ENCODE data around the gene BRD7.

Gene BRD7

DNA sequence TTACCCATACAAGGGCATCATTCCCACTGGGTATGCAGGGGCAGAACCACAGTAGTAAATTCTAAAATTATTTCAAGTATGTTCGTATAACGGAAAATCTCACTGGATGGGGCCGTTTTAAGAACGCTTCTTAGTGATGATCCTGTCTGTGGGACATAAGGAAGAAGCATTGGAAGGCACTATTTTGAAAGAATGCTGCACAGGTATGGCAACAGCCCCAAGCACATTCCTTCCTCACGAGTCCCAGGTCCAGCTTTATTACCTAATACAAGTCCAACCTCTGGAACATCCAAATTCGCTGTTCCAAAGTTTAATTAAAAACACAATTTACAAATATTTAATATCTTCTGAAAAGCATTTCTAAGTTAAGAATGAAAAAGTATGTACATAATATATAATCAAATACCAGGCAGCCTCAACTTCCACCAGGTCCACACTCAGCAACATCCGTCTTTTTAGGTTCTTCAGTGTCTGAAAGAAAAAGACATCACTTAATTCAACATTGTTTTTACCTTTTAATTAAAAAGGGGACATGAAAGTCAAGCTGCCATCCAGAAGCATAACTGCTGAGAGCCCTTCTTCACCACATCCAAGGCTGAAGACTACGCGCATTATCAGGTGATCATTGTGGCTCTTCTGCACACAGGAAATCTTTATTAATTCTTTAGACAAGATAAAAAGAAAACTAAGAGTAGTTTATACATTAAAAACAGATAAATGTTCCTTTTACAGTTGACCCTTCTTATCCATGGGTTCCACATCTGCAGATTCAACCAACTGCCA is 49.8 kb downstream of the BRD7 start:
- no peak for DNase-seq

DNA sequence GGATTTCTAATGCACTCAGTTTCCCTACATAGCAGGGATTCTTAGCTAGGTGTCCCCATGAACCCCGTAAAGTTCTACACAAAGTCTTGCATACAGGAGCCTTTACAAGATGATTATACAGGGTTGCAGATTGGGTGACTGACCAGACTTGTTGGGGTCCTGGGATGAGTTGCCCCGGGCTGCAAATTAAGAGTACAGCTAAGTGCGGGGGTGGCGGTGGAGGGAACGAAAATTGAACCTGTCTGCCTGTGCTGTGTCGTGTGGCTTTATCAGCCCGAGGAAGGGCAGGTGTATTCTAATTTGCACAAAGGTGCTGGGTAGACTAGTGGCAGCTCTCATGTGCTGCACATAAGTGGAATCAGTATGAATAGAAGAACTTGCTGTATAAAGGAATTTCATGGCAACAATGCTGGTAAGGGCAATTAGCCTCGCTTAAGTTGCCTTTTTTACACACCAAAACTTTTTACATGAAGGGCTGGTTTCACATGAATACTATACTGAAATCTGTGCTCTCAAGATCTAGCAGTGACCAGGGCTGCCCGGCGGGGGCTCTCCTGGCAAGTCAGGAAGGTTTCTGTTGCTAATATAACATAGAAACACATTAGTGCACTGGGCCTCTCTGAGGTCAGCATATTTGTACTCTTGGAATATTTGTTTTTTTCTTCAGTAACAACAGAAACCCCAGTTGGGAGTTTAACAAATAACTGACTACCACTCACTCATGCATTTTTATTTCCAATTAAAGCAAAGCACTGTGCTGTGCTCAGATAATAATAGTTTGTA is 51.7 kb downstream of the BRD7 start:
- DNase-seq = no peak

DNA sequence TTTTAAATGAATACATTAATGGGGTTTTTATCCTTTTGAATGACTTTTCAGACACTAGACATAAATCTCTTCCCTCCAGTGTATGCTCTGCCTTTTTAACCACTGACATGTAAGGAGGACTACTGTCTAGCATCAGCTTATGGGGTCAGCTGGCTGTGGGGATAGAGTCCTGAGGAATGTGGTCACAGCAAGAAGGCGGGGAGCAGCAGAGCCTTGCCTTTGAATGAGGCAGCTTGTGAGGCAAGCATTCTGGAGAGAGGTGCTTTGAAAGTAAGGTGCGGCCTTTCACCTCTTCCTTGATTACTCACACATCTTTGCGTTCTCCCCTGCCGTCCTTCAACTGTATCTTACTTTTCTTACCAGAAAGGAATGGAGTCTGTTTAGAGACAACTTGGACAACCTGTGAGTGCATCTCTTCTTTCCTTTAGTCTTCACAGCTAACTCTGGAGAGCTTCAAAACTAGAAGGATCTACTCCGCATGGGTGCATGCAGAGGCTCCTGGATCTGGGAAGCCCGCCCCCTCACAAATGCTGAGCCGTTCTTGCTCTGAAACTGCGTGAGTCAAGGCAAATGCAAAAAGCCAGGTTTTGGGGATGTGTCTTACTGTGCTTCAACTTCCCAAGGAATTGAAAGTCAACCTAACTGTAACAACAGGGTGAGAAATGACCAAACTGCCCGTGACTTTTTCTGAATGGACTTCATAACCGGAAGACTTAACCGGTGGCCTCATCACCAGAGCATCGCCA is 52.5 kb downstream of the BRD7 start:
- no peak for DNase-seq

DNA sequence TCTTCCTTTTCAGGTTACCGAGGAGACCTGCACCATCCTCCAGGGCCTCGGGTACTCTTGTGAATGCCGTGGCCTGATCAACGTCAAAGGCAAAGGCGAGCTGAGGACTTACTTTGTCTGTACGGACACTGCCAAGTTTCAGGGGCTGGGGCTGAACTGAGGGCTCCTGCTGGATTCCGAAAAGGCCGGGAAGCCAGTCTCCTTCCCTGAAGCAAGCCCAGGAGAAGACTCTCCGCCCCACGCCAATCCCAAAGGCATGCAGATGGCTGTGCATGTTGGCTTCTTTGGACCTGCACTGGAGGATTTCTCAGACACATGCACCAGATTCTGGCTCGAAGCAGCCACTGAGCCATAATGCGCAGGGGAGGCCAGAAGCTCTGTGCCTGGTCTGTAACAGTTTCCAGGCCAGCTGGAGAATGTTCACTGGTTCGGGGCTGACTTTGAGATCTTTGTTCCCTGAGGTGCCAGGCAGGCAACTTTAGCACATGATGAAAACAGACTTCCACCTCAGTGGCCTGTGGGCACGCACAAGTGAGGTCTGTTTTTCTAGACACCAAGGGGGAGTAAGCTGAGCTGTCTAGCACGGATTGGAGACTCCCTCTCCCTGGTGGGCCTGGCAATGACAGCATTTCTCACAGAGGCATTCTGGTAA is 53.3 kb downstream of the BRD7 start:
- DNase-seq = no peak

DNA sequence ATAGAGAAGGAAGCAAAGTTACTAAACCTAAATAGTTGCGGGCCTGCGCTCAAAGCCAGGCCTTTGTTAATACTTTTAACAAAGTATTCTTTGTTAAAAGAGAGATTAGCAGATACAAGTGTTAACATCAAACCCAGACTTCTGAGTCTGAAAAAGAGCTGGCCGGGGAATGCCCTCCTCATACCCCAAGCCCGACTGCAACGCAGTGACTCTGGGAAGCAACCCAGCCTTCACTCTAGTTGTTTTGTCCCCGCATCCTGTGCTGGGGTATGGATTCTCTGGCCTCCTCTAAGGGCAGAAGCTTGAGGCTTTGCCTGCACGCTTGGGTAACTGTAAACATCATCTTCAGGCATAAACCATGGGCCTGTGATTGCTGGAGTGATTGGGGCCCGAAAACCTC is 54.1 kb downstream of the BRD7 start:
- DNase-seq = no peak

GRCh38 chr16:50313596-50314478 is 55.0 kb downstream of the BRD7 start:
- peak; percentile 10 for DNase-seq

DNA sequence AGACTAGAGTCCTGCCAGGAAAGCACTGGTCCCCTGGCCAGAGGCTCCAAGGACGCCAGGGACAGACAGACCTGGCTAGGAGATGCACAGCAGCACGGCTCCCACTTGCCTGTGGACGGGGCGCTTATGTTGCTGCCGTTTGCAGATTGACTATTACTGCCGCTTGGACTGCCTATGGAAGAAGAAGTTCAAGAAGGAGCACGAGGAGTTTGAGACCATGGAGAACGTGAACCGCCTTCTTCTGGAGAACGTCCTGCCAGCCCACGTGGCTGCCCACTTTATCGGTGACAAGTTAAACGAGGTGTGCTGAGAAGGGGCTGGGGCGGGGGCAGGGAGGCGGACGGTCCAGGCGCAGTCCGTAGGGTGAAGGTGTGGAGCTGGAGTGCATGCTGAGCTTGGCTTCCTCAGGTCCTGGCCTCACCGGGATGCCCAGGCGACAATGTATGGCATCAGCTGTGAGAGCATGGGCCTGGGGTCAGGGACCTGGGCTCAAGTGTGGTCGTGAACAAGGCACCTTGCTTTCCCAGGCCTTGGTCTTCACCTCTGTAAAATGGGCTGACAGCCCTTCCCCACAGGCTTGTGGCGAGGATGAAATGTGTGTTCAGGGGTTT is 56.8 kb downstream of the BRD7 start:
- no peak for DNase-seq

GRCh38 chr16:50311134-50311528 is 57.7 kb downstream of the BRD7 start:
- no peak for DNase-seq

DNA sequence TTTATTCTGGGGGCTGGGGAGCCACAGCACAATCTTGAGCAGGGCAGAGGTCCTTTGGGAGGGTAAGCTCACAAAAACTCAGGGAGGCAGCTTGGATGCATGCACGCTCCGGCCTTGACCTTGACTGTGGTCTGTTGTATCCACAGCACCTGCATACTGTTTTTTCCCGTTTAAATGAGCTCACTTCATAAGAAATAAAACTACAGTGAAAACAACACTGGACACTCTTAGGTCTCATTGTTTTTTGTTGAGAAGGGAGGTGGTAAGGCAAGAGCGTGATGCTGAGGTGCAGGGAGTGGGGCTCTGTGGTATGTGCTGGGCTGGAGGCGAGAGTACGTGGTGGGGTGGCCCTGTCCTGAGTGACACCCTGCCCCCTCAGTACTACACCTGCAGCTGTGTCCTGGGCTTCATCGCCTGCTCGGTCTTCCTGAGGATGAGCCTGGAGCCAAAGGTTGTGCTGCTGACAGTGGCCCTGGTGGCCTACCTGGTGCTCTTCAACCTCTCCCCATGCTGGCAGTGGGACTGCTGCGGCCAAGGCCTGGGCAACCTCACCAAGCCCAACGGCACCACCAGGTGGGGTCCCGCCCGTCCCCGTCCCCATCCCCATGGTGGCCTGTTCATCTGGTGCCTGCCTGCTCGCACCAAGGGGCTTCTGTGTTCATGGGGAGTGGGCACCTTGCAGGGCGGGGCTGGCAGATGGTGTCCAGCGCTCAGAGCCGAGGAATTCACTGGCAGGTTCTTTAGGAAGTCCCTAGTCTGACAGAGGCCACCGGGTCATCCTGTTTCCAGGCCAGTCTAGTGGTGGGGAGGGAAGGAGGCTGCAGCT is 58.3 kb downstream of the BRD7 start:
- DNase-seq = no peak

GRCh38 chr16:50309527-50310307 is 59.1 kb downstream of the BRD7 start:
- DNase-seq = no peak

- no peak for DNase-seq
Measured at GRCh38 chr16:50309156-50309526, 59.6 kb downstream of the BRD7 start.

DNA sequence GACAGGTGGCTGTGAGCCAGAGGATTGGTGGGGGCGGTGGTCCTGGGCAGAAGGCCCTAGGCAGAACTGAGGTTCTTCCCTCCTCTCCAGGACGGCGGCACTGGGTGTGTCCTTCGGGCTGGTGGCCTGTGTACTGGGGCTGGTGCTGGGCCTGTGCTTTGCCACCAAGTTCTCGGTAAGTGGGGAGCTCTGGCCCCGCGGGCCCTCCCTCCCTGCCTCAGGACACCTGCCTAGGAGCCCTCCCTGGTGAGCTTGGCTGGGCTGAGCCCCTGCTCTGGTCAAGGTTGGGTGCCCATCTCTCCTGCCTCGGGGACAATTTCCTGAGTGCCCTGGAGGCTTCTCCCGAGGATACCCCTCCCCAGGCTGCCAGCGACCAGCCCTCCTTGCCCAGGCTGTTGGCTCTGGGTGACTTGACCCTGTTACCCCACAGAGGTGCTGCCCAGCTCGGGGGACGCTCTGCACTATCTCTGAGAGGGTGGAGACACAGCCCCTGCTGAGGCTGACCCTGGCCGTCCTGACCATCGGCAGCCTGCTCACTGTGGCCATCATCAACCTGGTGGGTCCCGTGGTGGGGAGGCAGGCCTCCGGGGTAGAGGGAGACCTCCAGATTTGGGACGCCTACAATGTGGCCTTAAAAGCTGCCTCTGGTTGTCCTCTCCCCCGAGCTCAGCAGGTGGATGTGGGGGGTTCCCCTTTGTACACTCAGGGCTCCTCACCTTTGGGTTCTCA is 60.4 kb downstream of the BRD7 start:
- DNase-seq = no peak

DNA sequence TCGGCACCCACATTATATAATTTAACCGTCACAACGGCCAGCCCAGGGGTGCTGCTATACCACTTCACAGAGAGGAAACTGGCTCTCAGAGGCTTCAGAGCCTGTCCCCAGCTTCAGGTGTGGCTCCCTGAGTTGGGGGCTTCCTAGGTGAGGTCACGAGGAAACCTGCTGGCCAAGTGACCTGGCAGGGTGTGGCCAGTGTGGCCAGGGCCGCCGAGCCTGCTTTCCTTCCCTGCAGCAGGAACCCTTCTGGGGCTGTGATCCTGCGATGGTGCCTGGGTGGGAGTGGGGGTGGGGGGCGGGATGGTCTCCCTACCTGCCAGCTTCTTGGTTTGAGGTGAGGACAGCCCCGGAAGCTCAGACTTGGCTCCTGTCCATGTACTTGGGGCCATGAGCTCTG is 62.5 kb downstream of the BRD7 start:
- DNase-seq = no peak

DNA sequence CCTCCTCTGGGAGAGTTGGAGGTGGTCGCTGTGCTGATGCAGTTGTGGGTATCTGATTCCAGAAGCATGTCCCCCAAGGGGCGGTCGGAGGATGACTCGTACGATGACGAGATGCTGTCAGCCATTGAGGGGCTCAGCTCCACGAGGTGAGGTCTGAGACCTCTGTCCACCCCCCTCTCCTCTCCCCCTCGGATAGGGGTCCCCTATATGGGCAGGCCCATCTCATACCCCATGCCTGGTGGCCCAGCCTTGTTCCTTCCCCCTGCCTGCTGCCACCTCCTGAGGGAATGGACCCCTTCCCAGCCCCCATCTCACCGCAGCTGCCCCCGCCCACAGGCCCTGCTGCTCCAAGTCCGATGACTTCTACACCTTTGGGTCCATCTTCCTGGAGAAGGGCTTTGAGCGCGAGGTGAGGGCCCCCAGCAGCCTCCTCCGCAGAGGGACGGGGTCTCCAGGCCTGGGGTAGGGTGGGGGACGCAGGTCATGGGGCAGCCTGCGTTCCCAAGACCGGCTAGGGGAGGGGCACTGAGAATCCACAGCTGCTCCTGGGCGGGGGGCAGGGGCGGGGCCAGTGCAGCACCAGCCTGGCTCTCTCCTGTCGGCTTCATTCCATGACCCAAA is 63.2 kb downstream of the BRD7 start:
- DNase-seq = no peak

- DNase-seq = no peak
Measured at GRCh38 chr16:50304467-50305440, 64.0 kb downstream of the BRD7 start.

GRCh38 chr16:50303605-50304466 is 65.0 kb downstream of the BRD7 start:
- no peak for DNase-seq

Data from stimulated activated naive CD4-positive, alpha-beta T cell treated with Interleukin-2 at 50 U/mL for 16 hours (primary cell).